ENCODE results near the gene RALGPS1.

Gene RALGPS1

DNA sequence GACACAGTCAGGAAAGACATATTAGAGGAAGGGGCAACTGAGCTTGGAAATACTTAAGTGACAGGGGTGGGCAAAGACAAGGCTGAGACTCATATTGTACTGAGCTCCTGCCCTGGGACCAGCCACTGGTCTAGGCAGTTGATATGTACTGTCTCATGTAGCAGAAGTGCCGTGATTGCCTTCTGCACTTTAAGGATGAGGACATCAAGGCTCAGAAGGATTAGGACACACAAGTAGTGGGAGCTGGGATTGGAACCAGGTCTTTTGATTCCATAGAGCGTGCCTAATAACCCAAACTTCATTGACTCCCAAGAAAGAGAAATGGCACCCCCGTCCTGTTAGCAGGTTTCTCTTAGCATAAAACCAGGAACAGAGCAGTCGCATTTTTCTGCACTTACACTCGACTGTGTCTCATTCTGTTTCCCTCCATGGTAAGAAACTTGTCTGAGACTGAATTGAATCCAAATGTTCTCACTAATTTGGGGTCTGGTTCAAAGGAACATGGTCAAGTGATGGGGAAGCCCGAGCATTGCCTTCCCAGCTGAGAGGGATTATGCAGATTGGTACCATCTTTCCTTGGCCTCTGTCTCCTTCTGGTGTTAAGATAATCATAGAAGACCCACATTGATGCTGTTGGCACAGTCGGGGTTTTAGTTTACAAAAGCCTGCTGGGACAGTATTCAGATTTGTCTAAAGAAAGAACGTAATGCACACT is 137.5 kb downstream of the RALGPS1 start:
- DNase-seq (ENCODE audit: low read depth in 3 of 3) = no peak

DNA sequence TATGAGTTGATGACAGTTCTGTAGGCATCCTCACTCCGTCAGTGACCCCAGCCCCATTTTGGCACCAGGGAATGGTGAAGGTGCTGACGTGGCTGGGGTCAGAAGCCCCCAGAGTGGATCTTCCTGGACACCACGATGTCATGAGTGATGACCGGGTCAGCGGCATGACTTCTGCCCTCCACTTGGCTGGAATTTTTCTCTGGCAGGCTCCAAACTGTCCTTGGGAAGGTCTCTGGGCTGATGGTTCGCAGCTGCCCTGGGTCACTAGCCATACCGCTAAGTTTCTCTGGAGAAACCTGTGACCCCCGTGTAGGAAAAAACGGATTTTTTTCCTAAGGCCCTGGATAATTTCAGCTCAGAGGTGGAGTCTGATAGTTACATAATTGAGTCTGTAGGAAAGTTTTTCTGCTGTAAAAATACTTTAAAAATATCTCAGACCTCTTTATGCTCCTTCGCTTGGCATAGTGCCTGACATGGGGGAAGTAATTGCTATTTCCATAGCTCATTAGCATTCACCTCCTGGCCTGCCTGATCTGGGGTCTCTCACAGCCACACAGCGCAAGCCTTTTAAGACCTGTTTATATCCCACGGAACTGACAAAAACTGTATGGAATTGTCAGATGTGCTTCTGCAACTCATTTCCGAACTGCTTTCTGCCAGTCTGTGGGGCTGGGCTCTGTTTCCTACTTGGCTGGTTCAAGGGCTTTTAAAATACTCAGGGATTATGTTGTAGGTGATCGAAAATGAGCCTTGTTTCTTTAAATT is 138.7 kb downstream of the RALGPS1 start:
- no peak for DNase-seq (ENCODE audit: low read depth in 3 of 3)

DNA sequence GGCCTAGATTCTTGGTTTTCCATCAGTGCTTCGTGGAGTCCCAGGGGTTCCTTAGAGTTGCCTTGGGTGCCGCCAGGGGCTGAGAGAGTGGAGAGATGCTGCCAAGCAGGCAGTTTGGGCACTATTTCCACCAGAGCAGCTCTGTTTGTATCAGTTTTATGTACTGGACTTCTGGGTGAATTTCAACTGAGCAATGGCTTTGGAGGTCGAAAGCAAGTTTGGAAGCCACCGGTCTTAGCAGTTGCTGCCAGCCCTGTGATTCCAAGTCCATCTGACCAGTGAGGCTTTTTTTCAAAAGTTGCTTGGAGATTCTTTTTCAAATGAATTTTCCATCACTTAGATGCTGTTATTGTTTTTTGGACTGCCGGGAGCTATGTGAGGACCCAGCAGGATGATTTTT is 139.4 kb downstream of the RALGPS1 start:
- no peak for DNase-seq (ENCODE audit: low read depth in 3 of 3)

DNA sequence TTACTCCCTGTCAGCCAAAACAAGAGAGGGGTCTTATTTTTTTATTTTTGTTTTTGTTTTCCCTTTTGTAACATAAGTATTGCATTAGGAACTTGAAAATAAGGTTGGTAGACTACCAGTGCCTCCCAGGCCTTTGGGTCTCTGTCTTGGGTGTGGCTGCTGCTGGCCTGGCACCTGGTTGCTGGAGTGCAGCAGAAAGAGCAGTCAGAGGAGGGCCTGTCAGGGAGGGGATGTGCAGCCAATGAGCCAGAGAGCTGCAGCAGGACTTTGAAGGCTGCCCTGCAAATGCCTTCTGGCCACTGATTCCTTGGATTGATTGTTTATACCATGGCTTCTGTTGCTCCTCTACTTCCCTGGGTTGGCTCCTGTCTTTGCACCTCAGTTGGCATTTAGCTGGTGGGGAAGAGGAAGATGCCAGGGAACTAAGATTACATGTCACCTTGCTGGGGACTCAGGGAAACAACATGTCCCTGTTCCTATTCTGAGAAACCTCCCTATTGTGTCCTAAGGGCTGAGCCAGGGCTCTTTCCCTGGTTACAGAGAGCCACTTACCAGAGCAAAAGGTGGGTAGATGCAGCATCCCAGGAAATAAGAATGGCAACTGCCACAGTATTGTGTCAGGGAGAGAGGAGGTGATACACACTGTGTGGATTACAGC is 141.3 kb downstream of the RALGPS1 start:
- no peak for DNase-seq (ENCODE audit: low read depth in 3 of 3)

DNA sequence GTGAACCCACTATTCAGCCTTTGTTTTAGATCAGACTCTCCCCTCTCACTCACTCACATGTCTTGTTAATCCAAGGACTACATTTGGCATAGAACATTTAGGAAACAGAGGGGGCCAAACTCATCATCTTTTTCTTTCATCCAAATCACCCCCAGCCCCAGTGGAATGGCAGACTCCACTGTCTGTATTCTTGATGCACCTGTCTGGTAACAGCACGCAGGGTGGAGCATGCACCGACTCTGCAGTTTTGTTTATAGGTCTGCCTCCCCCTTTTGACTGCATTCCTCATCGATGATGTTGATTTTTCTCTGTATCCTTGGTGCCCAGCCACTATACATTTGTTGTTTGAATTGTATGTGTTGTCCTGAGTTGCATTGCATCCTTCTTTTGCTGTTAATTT is 141.9 kb downstream of the RALGPS1 start:
- DNase-seq (ENCODE audit: low read depth in 3 of 3) = no peak

DNA sequence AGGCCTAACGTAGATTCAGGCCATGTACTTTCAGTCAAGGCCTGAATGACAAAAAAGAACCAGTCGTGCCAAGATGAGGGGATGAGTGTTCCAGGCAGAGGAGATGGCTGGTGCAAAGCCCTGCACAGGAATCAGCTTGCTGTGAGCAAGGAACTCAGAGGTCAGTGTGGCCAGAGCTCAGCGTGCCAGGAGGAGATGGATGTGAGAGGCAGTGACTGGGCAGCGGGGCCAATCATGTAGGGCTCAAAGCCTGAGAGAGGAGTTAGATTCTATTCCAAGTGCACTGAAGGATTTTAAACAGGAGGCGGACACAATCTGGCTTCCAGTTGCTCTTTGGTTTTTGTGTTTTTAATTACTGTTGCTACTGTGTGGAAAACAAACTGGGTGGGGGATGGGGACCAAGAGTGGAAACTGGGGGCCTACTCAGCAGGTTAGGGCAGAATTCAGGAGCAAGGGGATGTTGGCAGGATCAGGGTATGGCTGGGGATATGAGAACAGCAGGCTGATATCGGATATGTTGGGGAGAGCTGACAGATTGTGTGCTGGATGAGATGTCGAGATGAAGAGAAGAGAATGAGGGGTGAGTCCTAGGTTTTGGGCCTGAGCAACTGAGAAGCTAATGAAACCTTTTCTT is 143.5 kb downstream of the RALGPS1 start:
- DNase-seq (ENCODE audit: low read depth in 3 of 3) = no peak

DNA sequence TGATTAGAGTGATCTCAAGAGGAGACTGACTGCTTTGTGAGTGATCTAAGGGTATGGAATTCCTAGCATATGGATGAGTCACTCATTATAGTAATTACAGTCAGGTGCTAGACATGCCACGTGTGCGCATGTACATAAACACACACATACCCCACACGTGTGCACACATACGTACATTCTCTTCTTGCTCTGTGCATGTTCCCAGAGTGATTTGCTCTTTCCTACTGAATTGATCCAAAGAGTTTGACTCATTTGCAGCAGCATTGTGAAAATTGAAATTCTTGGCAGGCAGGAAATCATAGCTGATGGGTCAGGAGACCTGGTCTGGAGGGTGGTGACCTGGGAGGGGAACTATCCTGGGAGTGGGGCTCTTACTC is 144.1 kb downstream of the RALGPS1 start:
- DNase-seq (ENCODE audit: low read depth in 3 of 3) = no peak

DNA sequence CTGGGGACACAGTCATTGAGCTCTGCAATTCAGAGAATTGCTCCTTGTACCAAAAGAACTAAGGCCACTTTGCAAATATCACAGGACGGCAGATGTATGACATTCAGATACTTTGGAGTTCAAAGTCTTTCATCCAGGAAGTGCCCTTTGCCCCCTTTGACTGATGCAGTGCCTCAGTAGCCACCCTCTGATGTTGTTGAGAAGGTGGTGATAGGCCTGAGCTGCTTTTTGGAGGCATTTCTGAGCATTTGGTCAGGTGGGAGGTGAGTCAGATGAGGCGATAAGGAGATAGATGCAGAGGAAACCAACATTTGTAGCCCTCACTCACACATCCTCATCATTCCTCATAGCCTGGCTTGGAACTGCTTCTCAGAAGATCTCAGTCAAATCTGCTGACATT is 144.4 kb downstream of the RALGPS1 start:
- DNase-seq (ENCODE audit: low read depth in 3 of 3) = no peak

DNA sequence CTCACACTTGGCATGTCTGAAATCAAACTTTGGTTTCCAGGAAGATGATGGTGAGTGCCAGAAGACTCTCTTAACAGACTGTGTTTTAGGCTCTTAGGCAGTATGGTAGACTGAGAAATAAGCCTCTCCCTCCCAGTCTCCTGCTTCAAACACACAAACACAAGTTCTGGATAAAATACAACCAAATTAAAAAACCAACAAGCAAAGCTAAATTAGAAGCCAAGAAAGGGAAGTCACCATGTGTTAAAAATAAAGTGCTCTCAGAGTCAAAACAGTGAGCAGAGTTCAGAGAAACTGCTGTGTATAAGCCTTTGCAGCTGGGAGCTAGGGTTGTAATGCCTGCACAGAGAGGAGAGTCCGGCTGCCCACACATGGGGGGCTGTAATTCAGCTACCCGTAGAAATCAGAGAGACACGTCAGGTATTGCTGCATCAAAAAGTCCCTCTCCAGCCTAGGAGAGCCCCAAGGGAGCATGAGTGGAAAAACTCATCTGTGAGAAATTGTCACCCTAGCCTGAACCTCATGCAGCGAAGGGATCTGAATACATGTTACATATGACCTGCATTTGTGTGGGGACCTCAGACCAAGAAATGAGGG is 145.3 kb downstream of the RALGPS1 start:
- DNase-seq (ENCODE audit: low read depth in 3 of 3) = no peak

DNA sequence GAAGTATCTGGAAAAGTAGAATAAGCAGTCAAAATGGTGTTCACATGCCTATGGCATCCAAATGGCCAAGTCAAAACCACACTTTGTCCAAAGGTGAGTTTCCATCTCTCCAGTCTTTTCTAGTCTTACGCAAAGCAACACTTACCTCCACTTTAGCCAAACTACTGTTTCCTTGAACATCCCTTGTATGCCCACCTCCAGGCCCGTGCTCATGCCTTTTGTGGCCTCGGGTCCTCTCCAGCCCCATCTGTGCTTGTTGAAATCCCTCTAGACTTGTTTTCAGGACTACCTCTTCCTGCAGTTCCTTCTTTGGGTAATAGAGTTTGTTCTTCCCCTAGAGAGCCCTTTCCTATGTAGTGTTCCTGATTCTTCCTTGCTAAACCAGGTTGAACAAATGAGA is 146.8 kb downstream of the RALGPS1 start:
- no peak for DNase-seq (ENCODE audit: low read depth in 3 of 3)

DNA sequence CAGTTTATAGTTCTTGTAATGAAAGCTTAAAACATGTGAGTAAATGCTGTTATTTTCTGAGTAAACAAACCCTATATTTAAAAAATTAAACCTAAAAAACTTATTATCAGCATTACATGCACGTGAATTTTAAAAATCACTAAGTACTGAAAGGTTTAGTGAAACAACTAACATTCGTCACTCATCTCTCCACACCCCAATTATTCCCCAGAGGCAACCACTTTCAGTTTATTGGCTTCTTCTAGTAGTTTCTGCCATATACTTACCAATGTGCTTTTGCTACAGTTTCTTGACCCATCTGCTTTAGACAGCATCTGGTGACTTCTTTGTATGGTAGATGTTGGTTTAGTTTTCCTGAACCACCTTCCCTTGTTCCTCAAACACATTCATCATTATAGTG is 149.8 kb downstream of the RALGPS1 start:
- DNase-seq (ENCODE audit: low read depth in 3 of 3) = no peak

DNA sequence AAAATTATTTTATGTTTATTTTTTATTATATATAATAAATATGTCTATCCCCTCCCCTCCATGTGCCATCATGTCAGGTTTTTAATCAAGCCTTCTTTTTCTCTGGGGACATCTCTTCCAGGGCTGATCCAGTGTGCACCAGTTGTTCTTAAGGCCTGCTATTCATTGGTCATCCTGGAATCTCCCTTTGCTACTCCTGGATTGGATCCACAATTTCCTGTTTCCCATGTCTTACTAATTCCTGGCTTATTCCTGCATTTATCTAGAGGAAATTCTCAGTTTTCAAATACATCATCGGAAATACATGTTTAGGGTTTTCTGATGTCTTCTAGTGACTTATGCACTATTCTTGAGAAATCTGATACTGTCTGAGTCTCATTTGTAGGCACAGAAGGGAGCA is 151.0 kb downstream of the RALGPS1 start:
- no peak for DNase-seq (ENCODE audit: low read depth in 3 of 3)

DNA sequence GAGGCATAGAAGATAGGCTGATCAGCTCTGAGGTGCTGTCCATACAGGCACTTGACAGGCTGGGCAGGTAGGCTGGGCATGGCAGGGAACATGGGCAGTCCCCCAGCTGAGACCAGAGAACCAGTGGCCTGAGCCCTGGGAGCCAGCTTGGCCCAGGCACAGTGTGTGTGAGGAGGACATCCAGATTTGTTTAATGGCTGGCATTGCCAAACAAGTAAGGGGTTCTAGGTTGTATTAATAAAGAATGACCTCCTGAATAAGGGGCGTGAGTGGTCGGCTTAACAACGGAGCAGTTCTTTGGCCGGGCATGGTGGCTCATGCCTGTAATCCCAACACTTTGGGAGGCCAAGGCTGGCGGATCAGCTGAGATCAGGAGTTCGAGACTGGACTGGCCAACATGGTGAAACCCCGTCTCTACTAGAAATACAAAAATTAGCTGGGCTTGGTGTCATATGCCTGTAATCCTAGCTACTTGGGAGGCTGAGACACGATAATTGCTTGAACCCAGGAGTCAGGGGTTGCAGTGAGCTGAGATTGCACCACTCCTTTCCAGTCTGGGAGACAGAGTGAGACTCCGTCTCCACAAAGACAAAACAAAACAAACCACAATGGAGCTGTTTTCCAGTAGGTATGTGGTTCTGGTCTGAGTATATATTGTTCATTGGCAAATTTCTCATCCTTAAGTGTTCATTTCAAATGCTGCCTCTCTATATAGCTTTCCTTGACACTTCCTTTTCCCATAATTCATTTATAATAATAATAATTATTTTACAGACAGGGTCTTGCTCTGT is 151.7 kb downstream of the RALGPS1 start:
- no peak for DNase-seq (ENCODE audit: low read depth in 3 of 3)

DNA sequence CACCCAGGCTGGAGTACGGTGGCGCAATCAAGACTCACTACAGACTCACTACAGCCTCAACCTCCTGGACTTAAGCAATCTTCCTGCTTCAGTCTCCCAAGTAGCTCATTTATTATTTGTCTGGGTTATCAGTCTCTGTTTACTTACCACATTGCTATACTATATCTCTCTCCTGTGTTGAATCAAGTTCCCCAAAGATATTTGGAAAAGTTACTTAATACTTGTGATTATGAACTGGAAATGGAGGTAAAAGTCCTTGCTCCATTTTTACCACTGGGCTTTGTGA is 152.2 kb downstream of the RALGPS1 start:
- no peak for DNase-seq (ENCODE audit: low read depth in 3 of 3)

DNA sequence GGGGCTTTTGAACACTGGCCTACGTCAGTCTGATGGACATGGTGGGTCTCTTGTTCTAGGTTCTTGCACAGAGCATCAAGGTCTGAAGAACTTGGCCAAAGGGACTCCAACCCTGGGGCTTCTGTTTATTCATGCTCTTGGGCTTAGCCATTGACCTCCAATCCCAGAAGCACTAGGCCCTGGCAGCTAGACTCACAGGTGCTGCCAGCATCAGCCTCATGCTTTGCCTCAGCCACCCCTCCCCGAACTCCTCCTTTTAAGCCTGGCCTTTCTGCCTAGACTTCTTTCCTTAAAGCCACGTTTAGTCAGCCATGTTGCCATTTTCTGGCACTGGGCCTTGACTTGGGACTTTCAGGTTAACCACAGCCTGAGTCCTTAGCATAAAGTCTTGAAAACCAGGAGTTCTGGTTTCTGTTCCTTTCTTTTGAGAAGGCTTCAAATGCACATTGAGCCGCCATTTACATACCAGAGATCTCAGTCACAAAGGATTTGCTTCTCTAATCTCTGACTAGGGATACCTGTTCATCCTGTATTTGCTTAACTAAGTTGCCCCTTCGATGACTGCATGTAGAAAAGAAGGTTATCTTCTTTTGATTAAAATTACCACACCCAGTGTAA is 153.1 kb downstream of the RALGPS1 start:
- DNase-seq (ENCODE audit: low read depth in 3 of 3) = no peak

DNA sequence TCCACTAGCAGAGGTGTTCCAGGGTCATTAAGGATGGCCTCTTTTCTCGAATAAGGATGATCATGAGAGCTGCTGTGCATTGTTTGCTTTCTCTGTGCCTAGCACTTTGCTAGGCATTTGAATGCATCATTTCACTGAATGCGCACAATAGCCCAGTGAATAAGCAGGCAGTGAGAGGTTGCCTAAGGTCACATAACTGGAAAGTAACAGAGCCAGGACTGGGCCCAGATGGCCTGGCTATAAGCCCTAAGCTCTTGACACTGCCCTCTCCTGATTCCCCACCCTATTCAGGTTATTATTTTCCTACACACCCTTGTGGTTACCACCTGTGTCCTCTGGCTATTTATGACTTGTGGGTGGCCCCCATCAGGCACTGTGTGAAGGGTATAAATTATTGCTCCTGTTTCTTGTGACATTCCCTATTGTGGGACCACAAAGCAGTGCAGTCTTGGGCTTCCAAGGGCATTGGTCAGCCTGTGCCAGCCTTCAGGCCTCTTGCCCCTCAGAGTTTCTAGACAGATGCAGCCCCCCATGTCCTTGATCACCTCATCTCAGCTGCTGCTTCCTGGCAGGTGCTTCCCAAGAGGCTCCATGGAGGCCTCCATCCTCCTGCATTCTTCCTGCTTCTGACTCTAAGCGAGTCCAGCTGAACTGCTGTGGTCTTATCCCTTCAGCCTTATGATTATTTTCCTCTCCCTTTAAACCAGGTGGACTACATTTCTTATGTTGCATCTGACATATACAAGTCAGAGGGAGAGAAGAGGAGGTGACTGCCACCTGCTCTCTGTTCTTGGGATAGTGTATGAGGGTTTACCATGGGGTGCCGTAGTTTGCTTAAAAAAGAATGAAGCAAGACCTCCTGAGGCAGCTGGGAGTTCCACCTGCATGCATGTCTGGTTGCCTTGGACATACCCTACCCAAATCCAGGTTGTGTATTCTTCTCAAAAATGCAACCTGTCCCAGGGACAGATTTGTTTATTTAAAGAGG is 160.3 kb downstream of the RALGPS1 start:
- DNase-seq (ENCODE audit: low read depth in 3 of 3) = no peak

DNA sequence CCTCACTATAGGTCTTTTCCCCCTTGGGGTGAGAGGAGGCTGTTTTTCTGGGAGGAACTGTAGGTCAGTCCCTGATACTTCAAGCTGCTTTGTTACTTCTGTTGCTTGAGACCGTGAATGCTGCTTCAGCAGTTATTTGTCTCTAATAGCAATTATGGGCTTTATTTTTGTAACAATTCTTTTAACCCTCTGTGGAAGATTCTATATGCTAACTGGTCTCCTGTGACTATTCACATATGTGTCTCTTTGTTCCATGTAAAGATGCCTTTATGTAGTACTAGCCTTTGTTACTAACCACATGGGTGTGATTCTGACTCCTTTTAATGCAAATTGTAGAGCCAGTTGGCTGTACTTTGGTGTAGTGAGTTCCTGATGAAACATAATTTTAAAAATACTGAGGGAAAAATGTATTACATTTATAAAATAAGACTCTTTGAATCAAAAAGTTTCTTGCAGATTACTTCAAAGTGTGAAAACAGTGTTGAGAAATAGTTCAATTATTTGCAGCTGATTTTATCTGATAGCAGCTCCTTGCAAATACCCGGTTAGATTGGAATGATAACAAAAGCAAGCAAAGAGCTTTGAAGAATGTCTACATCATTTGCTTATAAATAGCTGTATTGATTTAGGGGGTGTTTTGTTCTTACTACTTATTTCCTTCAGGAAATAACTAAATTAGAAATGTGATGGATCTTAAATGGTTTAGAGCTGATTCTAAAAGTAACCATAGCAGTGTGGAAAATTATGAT is 161.2 kb downstream of the RALGPS1 start:
- no peak for DNase-seq (ENCODE audit: low read depth in 3 of 3)

DNA sequence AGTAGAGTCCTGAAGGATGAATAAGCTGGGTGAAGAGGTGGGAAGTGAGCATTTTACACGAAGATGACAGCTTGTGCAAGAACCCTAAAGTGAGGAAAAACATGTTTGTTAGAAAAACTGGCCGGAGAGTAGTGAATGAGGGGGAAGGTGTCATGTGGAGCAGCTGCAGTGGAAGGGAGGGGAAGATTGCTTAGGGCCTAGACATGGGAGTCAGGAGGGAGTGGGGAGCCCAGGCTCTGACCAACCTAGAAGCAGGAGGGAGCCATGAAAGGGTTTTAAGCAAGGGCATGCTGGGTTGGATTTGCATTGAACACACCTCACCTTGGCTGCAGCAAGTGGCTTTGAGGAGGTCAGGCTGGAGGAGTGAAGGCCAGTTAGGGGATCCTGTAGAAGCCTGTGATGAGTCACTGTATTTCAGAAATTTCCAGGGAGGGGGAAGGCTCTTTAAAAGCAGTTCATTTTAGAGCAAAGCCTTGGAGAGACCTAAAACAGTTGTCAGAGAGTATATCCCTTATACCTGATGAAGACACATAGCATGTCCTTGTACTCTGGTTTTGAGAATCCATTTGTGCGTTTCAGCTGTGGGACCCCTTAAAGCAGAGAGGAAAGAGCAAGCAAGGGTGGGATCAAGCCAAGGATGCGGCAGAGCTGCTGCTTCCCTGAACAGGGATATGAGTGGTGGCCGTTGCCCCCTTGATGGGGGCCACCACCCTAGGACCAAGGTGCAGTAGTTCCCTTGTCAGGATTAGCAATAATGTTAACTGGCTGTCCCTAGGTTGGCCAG is 162.5 kb downstream of the RALGPS1 start:
- DNase-seq (ENCODE audit: low read depth in 3 of 3) = no peak

DNA sequence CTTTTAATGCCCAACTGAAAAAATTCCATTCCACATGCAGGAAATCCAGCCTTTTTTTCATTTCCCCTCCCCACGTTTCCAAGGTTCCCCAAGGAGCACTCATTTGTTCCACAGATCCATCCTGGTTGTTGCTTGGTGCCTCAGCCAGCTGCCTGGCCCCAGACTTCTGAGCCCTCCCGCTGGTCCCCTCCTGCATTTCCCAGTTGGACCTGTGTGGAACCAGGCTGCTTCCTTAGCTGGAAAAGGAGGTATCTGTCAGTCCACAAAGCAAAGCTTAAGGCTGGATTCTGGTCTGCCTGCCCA is 163.0 kb downstream of the RALGPS1 start:
- no peak for DNase-seq (ENCODE audit: low read depth in 3 of 3)
